GM12891 (cell line): ENCODE measurements around the gene DHRS4.
"Not testable (repeated sequence)": the region's sequence is repeated elsewhere in the genome, so short reads cannot be mapped to it uniquely, and the experiment has no call there.

Source experiments
- PAX5 ChIP-seq: IDR thresholded peaks from 2 replicates; pipeline ENCODE4 v1.6.1; 2011; ENCODE audit warnings: low read length, moderate library complexity, mild to moderate bottlenecking; ENCODE audit not compliant: insufficient read depth, severe bottlenecking
- POLR2A ChIP-seq: IDR thresholded peaks from 2 replicates; pipeline ENCODE4 v1.6.1; 2011; ENCODE audit warnings: low read depth, low read length, control low read depth
- POLR2AphosphoS5 ChIP-seq: IDR thresholded peaks from 2 replicates; pipeline ENCODE4 v1.6.1; 2011; ENCODE audit warnings: low read depth, low read length, control low read depth
- TAF1 ChIP-seq: IDR thresholded peaks from 2 replicates; pipeline ENCODE4 v1.6.1; 2011; ENCODE audit warnings: low read depth, low read length, control low read depth

DNA sequence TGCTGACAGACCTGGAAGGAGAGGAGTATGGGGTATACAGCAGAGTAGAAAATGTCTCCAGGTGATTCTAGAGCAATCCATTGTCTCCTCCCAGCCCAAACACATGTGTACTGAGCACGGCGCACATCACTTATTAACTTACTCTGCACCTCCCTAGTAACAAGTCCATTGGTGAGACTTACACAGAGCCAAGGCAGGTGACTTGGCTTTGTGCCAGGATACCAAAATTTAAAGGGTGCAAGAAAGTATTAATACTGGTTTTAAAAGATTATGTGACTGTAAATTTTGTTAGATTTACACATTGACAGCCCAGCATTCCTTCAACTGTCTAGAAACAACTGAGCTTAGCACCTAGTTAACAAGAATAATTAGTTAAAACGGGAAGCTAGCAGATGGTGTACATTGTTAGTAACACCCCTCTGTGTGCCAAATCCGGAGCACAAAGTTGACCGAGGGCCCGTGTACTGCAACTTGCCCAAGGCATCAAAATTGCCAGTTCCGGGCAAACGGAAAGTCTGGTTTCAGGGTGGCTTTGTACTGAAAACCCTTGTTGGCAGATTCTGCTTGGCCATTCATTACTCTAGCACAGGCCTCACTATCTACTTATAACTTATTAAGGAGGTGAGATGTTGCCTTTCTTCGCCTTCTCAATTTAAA, 4.5 kb downstream of the DHRS4 start:
- not testable (repeated sequence) for TF ChIP-seq POLR2AphosphoS5, POLR2A, TAF1, PAX5
